CD4-positive, alpha-beta T cell treated with Interleukin-2 at 100 ng/mL for 4 hours (primary cell): ENCODE measurements around the gene ADH6.
"Not testable (repeated sequence)": the region's sequence is repeated elsewhere in the genome, so short reads cannot be mapped to it uniquely, and the experiment has no call there.

Source experiments
- DNase-seq: peaks from one replicate; pipeline ENCODE4 v3.0.0-alpha.2; 2020; ENCODE audit warnings: low spot score

Gene ADH6

GRCh38 chr4:99190336-99190735 is 28.7 kb downstream of the ADH6 start:
- no peak for DNase-seq

GRCh38 chr4:99189900-99190299 is 29.1 kb downstream of the ADH6 start:
- not testable (repeated sequence) for DNase-seq

DNA sequence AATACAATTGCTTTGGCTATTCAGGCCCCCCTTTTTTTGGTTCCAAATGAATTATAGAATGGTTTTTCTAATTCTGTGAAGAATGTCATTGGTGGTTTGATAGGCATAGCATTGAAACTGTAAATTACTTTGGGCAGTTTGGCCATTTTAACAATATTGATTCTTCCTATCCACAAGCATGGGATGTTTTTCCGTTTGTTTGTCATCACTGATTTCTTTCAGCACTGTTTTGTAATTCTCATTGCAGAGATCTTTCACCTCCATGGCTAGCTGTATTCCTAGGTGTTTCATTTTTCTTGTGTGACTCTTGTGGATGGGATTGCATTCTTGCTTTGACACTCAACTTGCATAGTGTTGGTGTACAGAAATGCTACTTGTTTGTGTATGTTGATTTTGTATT is 33.0 kb downstream of the ADH6 start:
- no peak for DNase-seq

DNA sequence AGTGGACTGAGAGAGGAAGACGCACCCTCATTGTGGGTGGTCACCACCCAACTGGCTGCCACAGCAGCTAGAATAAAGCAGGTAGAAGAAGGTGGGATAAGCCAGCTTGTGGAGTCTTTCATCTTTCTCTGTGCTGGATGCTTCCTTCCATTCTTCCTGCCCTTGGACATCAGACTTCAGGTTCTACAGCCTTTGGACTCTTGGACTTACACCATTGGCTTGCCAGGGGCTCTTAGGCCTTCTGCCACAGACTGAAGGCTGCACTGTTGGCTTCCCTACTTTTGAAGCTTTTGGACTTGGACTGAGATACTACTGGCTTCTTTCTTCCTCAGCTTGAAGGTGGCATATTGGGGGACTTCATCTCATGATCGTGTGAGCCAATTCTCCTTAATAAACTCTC is 33.5 kb downstream of the ADH6 start:
- no peak for DNase-seq

DNA sequence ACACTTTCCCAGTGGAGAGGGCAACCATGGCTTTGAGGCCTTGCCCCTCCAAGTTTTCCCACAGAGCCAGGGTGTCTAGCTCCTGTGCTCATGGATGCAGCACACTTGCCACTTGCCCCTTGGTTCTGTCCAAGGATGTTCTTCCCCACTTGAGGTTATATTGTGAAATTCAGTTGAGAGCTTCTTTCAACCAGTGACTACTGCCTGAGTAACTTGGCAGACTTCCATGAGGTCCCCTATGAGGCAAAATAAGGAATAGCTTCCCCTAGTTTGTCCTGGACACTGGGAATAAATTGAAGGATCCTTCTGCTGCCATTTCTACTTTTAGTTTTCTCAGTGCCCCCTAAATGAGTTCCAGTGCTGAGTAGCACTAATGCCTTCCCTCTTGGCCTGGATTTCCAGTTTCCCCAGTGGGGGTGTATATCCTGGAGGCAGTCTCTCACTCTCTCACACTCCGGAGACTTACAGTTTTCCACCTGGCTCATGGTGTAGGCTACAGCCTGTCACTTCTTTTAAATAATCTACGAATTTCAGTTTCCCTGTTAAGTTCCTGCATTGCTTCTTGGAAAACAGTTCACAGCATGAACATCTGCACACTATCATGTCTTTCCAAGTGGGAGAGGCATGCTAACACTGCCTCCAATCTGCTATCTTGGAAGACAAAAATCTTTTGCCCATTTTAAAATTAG is 38.5 kb downstream of the ADH6 start:
- DNase-seq = no peak

- DNase-seq = no peak
Measured at GRCh38 chr4:99179626-99180025, 39.4 kb downstream of the ADH6 start.

DNA sequence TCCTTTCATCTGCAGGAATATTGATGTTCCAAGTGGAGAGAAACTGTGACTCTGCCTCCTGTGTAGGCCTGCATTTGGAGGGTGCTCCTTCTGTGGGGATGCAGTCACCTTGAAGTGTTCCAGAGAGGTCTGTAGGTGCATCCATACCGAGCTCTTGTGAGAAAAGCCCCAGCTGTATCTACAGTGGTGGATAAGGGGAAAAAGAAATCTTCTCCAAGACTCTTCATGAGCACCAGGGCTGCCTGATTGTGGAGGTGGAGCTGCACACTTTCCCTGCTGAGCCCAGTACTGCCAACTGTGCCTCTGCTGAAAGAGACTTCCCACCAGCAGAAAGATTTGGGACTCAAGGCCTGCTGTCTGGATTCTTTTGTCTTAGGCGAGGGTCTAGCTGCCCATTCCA is 39.9 kb downstream of the ADH6 start:
- no peak for DNase-seq

DNA sequence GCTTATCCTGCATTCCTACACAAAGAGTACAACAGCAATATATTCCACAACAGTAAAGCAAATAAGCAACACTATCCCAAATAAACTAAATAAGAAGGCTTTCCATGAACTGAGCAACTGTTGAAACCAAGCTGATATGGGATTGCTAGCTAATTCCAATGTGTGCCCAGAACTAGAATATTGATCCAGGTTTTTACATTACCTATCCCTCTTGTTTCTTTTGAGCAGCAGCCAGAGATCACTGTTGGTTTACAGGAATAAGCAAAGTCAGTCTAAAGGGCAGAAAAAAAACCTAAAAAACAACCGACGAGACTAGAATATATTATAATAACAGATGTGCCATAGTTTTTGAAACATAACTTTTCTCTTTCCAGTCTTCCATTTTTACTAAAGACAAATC is 52.5 kb downstream of the ADH6 start:
- DNase-seq = no peak

GRCh38 chr4:99165978-99166377 is 53.1 kb downstream of the ADH6 start:
- no peak for DNase-seq

DNA sequence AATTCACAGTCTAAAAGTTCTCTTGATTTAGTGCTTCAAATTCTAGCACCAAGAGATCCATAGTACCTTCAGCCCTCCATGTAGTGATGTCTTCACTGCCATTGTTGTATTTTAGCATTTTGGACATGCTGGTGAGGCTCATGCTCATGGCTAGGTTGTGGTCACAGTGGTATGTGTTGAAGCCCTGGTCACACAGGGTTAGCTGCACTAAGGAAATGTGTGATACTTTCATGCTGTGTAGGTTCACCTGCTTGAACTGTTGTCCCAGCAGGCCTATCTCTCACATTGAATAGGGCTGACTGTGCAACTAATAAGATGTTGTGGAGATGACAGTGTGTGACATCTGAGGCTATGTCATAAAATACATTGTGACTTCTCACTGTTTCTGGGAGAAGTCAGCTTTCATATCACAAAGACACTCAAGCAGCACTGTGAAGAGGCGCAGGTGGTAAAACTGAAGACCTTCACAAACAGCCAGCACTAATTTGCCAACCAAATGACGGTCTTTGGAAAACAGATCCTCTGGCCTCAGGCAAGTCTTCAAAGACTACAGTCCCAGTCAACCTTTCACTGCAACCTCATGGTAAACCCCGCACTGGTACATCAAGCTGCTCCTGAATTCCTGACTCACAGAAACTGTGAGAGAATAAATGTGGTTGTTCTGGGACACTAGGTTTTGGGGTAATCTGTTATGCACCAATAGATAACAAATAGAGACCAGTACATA is 57.5 kb downstream of the ADH6 start:
- no peak for DNase-seq

DNA sequence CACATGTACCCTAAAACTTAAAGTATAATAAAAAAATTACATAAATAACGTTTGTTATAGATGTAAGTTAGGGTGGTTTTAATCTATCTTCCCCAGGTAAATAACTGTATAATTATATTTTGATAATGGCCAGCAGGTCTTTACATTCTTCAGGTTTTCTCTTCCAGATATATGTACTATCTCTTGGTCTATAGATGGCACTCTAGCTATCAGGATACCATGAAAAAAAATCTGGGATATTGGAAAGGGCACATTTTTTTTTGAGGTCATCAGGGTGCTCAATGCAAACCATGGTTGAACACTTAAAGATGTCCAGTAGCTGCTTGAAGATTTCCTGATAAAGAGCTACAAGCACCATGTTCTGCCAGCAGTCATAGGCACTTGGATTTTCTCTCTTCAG is 59.3 kb downstream of the ADH6 start:
- DNase-seq = no peak

- no peak for DNase-seq
Measured at GRCh38 chr4:99157478-99157935, 61.5 kb downstream of the ADH6 start.

GRCh38 chr4:99156992-99157391 is 62.1 kb downstream of the ADH6 start:
- DNase-seq = no peak

DNA sequence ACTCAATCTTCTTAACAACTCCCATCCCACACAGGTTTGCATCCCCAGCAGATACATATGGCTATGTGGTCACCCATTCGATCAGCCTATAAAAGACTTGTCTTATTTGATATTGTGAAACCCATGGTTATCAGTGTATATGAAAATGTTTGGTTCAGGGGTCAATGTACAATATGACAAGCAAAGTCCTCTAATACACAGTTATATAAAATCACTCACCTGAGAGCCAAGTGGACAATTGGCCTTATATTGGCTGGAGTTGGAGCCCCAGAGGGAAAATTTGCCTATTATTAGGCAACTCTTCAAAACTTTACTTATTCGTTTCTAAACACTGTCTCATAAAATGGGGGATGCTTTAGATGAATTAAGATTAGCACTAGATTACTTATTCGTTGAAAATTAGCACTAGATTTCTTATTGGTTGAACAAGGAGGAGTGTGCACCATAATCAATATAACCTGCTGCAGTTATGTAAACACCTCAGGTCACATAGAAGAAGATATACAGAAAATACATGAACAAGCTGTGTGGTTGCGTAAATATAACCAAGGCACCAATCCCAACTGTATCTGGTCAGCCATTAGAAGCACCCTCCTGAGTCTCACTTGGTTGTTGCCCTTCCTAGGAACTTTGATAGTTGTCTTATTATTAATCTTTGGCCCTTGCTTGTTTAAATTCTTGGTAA is 64.2 kb downstream of the ADH6 start:
- DNase-seq = no peak
